AG09309 (cell line): Measurements from ENCODE around the gene DRAXIN.

Experiments used
- DNase-seq: peaks from one replicate; pipeline ENCODE4 v3.0.0-alpha.2; 2010; ENCODE audit warnings: low read depth
- H3K4me3 ChIP-seq: 2 replicates; pipeline ENCODE4 v1.5.1; 2011; ENCODE audit warnings: mild to moderate bottlenecking, low read depth, low read length, moderate library complexity; ENCODE audit not compliant: control insufficient read depth
- TF ChIP-seq, protein P1 (sequence below): IDR thresholded peaks from 2 replicates; pipeline ENCODE4 v1.5.1; 2011; ENCODE audit warnings: mild to moderate bottlenecking, low read depth, low read length, inconsistent platforms; ENCODE audit not compliant: insufficient read depth, control insufficient read depth; ENCODE audit errors: missing control alignments

Gene DRAXIN

DNA sequence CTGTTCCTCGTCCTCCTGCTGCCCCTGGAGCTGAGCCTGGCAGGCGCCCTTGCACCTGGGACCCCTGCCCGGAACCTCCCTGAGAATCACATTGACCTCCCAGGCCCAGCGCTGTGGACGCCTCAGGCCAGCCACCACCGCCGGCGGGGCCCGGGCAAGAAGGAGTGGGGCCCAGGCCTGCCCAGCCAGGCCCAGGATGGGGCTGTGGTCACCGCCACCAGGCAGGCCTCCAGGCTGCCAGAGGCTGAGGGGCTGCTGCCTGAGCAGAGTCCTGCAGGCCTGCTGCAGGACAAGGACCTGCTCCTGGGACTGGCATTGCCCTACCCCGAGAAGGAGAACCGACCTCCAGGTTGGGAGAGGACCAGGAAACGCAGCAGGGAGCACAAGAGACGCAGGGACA is 14.8 kb downstream of the DRAXIN start:
- TF ChIP-seq, protein P1, sequence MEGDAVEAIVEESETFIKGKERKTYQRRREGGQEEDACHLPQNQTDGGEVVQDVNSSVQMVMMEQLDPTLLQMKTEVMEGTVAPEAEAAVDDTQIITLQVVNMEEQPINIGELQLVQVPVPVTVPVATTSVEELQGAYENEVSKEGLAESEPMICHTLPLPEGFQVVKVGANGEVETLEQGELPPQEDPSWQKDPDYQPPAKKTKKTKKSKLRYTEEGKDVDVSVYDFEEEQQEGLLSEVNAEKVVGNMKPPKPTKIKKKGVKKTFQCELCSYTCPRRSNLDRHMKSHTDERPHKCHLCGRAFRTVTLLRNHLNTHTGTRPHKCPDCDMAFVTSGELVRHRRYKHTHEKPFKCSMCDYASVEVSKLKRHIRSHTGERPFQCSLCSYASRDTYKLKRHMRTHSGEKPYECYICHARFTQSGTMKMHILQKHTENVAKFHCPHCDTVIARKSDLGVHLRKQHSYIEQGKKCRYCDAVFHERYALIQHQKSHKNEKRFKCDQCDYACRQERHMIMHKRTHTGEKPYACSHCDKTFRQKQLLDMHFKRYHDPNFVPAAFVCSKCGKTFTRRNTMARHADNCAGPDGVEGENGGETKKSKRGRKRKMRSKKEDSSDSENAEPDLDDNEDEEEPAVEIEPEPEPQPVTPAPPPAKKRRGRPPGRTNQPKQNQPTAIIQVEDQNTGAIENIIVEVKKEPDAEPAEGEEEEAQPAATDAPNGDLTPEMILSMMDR, result no peak
- H3K4me3 ChIP-seq, result no peak overlapping the region
- no peak for DNase-seq

DNA sequence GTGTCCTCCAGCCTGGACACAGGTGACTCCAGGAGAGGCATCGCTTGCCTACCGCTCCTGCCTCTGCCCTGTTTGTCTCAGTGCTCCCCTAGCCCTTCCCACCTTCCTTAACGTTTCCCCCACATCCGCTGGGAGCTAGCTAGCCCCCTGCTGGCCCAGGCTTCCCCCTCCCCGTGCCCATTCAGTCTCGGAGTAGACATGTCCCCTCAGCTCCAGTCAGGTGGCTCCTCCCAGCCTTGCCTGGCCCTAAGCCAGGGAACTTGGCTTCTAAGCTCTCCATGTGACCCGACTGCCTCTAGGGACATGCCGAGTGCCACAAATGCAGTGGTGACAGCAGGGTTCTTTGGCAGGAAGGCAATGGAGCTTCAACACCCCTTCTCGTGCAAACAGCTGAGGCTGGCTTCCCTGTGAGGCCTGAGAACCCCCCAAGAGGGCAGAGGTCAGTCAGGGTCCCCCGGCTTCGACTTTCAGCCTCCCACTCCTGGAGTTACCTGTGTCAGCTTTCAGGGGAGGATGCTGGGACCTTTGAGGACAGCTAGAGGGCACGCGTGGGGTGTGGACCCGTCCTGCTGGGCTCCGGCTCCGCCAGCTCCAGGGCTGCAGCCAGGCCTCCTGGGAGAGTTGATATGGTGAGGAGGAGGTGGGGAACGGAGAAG is 16.2 kb downstream of the DRAXIN start:
- H3K4me3 ChIP-seq, result no peak overlapping the region
- DNase-seq, result no peak
- TF ChIP-seq, protein P1, result no peak

DNA sequence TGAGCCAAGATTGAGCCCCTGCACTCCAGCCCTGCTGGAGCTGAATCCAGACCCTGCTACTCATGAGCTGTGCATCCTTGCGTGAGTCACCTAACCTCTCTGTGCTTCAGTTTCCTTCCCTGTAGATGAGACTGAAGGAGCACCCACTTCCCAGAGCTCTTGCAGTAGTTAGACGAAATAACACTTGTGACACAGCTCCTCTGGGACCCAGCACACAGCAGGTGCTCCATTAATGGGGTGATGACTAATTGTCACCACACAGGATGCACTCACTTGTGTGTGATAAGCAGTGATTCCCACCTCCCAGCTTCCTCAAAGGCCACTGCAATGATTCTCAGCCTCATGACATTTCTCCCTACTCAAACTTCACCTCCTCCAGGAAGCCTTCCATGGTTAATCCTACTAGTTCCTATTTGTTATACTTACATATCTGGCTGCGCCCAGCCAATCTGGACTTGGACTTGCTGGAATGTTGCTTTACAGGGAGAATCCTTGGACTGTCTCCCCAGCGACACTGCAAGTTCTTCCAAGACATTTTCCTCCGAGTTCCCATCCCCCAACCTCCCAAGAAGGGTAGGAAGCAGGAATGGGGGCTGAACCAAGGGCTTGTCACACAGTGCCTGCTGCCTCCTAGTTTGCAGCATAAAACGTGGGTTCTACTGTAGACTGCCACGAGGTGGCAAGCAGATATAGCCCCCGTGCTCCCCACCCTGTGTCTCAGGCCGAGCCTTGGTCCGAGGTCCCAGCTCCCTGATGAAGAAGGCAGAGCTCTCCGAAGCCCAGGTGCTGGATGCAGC is 17.2 kb downstream of the DRAXIN start:
- no peak overlapping the region for H3K4me3 ChIP-seq
- TF ChIP-seq, protein P1, result no peak
- no peak for DNase-seq

DNA sequence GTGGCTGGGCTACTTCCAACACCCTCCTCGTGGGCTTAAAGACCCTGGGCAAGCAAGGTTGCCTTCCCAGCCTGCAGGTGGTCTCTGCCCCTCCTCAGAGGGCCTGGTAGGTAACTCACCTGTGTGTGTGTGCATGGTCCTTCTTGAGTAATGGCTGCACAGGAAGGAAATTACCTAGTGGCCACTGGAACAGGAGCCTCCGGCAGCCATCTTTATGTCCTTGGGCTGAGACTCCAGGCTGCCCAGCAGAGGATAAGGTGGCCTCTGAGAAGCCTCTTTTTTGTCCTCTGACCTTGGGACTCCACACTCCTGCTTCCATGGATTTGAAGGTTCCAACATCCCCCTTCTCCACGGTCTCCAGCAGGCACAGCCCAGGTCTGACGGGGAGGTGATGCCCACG is 20.0 kb downstream of the DRAXIN start:
- no peak for DNase-seq
- H3K4me3 ChIP-seq, result no peak overlapping the region
- TF ChIP-seq, protein P1, result no peak

DNA sequence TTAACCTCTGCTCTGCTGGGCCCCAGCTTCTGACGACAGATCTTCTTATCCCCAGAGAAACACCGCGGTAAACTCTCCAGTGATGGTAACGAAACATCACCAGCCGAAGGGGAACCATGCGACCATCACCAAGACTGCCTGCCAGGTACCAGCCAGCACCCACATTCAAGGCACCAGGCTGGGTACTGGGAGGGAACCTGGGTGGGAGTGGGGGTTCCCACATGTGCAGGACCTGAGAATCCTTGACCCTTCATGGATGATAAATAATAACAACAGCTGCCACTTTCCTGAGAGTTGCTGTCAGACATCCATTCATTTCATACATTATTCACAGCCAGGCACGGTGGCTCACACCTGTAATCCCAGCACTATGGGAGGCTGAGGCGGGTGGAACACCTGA is 20.8 kb downstream of the DRAXIN start:
- TF ChIP-seq, protein P1, result no peak
- H3K4me3 ChIP-seq, result no peak overlapping the region
- DNase-seq, result no peak

DNA sequence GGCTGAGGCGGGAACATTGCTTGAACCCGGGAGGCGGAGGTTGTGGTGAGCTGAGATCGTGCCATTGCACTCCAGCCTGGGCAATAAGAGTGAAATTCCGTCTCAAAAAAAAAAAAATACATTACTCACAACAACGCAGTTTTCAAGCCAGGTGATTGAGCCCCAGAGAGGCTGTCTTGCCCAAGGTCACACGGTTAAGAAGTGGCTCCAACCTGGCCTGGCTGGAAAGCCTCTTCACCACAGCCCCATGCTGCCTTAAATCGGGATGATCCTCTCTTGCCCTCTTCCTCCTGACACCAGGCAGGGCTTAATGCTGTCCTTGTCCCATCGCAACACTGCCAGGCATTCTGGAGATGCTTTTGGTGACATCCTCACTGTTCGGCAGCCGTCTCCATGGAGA is 21.6 kb downstream of the DRAXIN start:
- no peak overlapping the region for H3K4me3 ChIP-seq
- DNase-seq, result no peak
- TF ChIP-seq, protein P1, result no peak
